HG03097 (cell line): ENCODE data around the gene ZNRF1.
"Not testable (repeated sequence)": the region's sequence is repeated elsewhere in the genome, so short reads cannot be mapped to it uniquely, and the experiment has no call there.

Experiments used
- ATAC-seq: cut with Tn5 transposase; IDR thresholded peaks from one replicate; pipeline ENCODE4 v1.9.1; 2021; ENCODE audit not compliant: unreplicated experiment, low FRiP score

Gene ZNRF1

DNA sequence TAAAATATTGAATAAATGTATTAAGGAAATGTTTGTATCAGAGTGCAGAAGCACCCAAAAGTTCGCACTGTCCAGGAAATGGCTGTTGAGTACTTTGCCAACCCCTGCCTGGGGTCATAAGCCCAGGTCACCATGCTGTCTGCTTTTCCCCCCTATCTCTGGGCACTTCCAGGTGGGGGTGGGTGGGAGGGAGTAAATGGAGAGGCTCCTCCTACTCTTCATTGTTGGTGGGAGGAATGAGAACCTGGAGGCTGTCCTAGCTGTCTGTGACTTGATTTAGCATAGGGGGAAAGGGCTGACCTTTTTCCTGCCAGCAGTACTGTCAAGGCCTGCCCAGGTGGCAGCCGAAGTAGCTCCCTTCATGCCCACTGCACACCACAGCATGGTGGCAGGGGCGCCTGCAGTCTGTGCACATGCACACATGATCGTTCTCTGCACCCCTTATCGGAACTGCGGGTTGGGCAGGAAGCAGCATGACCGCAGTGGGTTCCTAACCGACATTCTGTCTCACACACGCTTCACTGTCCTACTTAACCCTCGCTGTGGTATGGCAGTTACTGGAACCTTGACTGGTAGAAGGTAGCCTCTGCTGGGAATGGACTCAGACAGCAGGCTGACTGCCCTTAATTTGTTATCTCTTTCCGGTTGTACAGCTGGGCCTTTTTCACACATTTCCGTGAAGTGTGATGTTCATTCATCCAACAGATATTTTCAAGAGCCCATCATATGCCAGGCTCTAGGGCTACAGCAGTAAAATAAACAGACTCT, 76.3 kb downstream of the ZNRF1 start:
- peak; percentile 96 for ATAC-seq

DNA sequence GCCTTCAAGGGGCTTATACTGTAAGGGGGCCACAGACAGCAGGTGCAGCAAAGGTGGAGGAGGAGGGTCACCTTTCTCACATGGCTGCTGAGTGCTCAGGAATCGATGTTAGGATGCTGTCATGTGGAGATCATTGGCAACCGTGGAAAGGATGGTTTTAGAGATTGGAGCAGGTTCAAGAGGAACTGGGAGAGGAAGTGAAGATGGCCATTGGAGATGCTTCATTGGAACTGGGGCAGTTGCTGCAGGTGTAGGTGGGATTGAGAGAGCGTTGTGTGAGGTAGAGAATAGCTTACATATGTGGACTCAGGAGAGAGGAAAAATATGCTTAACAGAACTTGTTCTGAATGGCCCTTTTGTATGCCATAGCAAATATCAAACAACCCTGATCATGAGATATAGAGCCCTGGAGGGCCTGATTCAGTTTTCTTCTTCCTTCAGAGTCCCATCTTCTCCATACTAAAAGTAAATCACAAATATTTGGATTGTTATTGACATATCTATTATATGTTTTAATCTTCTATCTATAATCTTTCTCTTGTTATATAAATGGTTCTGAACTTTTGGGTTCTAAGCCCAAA, 77.0 kb downstream of the ZNRF1 start:
- peak; percentile 2 for ATAC-seq

DNA sequence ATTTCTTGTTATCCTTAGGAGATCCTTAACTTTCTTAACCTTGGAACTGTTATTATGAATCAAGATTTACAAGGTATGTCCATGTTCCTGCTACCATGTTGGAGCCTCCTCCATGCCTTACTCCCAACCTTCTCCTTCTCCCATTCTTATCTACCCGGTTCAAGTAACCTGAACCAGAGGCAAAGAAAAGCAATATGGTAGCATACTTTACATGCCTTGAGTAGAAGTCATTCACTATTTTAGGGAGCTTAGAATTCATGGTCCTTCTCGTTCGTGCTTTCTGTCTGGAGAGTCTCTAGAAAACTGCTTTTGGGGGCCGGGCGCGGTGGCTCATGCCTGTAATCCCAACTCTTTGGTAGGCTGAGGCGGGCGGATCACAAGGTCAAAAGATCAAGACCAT, 80.1 kb downstream of the ZNRF1 start:
- no peak for ATAC-seq

DNA sequence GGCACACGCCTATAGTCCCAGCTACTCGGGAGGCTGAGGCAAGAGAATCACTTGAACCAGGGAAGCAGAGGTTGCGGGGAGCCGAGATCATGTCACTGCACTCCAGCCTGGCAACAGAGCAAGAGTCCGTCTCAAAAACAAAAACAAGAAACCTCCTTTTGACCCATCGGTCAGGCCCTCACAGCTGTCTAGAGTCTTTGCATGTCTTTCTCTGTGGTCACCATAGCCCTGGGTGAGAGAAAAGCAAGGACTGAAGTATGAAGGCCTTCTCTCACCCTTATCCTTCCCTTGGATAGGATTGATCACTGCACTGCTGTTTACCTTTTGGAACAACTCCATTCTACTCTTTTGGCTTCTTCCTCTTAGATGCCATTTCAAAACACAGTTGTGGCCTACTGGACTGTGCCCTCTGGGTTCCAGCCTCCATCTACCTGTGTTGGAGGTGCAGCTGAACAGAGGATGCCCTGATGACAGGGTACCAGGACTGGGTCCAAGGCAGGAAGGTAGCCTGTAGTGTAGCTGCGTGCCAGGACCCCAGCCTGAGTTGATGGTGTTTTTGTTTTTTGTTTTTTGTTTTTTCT, 80.6 kb downstream of the ZNRF1 start:
- ATAC-seq = no peak

DNA sequence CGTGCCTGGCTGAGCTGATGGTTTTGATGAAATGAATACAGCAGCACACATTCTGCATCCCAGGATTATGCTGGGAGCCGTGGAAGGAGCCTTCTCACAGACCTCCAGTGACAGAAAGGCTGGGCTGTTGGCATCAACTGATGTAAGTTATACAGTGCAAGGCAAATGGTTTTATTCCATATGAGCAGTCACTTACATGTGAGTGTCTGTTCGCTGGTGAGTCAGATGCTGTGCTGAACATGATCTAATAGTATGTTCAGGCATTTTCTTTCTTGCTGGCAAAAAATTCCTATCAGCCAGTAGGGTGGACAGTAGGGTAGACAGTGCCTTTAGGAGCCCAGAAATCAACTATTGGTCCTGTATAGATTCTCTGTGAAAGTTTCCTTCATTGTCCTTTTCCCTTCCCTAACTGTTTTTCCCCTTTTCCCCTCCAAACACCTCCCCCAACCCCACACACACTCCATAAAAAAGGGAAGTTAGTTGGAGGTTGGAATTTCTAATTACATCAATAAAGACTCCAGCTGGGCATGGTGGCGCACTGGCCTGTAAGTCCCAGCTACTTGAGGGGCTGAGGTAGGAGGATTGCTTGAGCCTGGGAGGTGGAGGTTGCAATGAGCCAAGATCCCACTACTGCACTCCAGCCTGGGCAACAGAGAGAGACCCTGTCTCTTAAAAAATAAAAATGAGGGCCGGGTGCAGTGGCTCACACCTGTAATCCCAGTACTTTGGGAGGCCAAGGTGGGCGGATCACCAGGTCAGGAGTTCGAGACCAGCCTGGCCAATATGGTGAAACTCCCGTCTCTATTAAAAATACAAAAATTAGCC, 81.6 kb downstream of the ZNRF1 start:
- no peak for ATAC-seq

DNA sequence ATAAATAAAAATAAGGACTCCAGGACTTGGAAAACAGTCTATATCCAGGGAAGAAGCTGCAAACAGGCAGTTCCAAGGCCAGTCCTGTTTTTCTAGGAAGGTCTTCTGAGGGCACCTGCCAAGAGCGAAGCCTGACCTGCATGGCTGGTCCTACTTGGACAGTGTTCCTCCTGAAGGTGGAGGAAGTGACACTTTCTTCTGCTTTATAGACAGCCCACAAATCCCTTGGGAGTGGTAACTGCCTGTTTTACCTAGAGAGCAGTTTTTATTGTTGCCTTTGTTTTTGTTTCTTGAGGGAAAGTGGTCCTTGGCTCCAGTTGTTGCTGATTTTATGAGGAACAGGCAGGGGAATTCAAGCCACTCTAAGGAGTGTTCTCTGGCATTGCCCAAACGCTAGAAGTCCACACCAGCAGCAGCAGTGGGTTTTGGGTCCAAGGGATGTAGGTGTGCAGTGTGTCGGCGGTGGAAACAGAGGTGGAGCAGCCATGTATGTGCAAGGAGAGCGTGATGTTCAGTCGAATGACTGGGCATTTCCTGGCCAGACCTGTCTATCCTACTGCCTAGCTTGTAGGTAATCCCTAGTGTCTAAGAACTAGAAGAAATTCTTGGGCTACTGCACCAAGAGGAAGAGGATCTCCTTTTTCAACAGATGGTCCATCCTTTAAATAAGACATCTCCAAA, 82.5 kb downstream of the ZNRF1 start:
- ATAC-seq = no peak

DNA sequence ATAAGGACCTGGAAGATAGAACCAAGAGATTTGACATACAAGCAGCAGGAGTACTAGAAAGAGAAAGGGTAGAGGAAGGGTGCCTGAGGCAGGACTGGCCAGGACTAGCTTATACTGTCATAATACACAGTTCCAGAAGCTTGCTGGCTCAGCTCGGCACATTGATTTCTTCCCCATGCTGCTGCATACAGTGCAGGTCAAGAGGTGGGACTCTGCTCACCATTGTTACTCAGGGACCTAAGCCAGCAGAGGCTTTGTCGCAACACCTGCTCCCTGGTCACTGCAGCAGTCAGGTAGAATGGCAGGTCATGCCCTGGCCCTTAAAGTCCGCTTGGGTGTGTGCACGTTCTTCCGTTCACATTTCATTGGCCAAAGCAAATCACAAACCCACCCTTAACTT, 85.0 kb downstream of the ZNRF1 start:
- no peak for ATAC-seq

DNA sequence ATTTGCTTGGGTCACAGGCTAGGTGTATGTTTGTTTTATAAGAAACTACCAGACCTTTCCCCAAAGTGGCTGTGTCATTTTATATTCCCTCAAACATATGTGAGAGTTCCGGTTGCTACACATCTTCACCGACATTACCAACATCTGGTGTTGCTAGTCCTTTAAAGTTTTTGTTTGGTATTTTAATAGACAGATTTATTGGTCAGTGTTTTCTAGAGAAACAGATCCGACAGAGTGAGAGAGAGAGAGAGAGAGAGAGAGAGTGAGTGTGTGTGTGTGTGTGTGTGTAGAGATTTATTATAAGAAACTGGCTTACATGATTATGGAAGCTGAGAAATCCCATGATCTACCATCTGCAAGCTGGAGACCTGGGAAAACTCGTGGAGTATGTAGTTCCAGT, 86.7 kb downstream of the ZNRF1 start:
- ATAC-seq = no peak

DNA sequence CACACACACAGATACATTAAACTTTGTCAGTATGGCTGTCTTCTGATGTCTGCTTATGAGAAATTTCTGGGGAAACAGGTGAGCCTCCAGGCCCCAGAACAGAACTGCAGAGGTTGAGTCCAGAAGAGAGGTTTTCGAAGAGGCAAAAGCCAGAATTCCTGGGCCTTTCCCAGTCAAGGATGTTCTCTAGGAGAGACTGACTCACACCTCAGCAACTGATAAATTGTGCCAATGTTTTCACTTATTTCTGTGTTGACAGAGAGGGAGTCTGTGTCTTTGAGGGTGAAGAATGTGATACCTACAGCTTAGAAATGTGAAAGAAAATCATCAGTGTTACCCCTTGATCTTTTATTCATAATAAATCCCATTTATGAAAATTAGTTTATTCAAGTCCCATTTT, 87.5 kb downstream of the ZNRF1 start:
- no peak for ATAC-seq

DNA sequence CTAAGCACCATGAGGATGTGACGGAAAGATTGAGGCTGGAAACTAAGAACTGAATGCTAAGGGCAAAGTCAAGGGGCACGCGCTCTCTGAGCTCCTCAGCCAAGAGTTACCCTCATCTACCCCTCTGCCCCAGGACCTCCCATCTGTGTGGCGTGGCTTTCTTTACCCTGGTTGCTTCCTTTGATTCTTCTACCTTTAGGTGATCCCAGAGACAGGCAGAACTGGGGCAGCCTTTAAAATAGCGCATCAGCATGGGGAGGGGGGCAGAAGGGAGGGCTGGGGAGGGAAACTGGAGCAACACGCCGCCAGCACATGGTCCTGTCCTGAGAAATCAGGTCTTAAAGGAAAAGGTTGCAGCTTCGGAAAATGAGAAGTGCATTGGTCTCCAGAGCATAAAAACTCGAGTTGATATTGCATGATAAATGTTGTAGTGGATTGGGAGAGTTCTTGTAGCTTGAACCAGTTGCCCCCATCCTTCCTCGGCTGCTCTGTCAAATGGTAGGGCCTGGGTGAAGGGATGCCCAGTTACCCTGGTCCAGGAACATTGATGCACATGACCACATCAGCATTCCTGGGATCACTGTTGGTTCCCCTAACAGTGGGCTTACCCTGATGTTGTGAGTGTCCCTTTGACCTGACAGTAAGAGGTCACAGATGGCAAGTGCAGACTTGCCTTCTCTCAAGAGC, 88.0 kb downstream of the ZNRF1 start:
- ATAC-seq = no peak

DNA sequence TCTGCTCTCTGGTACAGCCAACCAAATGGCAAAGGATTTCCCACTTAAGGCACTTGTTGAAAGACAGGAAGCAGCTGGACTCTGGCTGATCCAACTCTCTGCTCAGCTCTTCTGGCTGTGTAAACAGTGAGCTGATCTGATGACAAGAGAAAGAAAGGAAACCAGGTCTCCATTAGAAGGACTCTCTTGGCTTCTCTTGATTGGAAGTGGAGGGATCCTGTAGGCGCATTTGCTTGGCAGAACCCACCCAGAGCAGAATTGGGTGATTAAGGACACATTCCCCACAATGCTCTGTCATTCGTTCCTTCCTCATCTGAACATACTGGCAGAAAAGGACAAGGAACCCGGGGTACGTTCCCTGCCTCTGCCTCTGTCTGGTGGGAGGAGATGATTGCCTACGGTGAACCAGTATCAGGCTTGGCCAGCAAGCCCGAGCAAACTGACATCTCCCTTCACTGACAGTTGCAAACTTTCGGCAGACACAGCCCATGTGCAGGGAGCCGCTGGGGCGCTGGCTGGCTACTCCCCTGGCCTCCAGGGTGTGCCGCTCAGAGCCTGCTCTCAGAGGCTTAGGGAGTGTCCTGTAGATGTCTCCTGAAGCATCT, 88.7 kb downstream of the ZNRF1 start:
- no peak for ATAC-seq

DNA sequence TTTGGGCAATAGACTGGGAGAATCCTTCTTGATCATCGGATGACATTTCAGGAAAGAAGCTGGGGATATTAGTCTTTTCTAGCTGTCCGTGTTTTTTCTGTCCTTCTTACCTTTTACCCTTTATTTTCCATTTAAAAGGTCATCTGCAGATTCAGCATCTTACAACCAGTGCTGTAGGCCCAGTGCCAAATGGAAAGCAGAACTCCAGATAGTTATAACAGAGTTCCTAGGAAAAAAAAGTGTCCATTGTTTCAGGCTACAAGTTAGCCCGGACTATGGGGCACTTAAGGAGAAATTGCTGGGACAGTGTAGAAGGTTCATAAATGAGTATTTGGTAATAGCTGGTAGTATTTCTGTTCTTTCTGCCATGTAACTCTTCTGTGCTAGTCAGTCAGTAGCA, 89.4 kb downstream of the ZNRF1 start:
- no peak for ATAC-seq

DNA sequence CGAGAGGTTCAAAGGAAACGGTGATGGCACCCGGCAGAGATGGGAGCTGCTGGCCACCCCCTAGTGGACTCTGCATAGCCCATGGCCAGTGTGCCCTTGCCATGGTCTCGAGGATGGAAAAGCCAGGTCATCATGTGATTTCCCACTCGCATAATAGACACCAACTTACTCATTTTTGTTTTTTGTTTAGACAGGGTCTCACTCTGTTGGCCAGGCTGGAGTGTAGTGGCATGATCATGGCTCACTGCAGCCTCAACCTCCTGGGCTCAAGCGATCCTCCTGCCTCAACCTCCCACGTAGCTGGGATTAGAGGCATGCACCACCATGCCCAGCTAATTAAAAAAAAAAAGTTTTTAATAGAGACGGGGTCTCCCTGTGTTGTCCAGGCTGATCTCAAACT, 90.1 kb downstream of the ZNRF1 start:
- no peak for ATAC-seq

DNA sequence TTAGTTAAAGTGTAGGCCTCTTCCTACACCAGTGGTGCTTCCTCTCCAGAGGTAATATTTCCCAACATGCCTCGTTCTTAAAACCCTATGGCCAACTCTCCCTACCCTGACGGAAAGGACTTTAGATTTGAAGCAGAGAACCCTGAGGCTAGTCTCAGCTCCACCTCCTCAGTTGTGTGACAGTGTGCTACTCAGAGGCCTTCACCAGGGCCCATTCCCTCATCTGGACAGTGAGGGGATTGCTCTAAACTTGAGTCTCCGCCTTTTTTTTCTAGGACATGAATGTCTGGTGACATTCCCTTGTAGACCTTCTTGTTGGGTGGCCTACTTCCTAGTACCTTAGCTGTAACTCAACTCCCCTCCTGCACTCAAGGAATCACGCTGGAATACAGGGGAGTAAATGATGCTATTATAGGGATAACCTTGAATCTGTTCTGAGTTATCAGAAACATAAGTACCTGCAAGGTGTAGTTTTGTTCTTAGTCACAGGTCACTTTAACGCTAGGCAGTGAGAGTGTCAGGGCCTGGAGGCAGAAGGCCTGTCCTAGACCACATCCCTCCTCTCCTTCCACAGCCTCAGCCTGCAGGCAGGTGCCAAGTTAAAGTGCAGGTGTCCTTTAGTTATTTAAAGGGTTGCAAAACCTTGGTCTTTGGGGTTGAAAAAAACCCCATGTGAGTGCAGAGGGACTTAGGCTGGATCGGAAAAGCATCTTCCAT, 90.8 kb downstream of the ZNRF1 start:
- no peak for ATAC-seq

DNA sequence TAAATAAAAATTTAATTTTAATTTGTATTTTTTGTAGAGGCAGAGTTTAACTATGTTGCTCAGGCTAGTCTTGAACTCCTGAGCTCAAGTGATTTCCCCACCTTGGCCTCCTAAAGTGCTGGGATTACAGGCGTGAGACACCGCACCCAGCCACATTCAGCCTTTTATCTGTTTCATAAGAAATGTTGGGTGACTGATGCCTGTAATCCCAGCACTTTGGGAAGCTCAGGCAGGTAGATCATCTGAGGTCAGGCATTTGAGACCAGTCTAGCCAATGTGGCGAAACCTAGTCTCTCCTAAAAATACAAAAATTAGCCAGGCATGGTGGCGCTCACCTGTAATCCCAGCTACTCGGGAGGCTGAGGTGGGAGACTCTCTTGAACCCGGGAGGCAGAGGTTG, 92.1 kb downstream of the ZNRF1 start:
- not testable (repeated sequence) for ATAC-seq

DNA sequence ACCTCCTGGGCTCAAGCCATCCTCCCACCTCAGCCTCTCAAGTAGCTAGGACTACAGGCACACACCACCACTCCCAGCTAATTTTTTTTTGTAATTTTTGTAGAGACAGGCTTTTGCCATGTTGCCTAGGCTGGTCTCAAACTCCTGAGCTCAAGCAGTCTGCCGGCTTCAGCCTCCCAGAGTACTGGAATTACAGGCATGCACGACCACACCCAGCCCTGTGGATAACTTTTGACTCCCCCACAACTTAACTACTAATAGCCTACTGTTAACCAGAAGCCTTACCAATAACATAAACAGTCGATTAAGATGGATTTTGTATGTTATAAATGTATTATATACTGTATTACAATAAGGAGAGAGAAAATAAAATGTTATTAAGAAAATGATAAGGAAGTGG, 92.8 kb downstream of the ZNRF1 start:
- not testable (repeated sequence) for ATAC-seq

DNA sequence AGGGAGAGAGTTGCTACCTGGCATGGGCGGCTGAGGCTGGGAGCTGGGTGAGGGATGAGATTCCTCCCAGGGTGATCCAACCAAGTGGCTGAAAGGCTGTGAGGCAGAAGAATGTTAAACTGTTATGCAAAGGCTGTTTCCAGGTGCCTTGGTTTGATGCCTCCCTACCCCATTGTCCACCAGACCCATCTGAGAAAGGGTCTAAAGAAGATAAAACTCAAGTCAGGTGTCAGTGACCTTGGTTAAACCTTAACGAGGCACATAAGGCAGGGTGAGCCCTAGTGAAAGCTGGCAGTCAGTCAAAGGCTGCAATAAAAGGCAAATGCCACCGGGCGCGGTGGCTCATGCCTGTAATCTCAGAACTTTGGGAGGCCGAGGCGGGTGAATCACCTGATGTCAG, 94.0 kb downstream of the ZNRF1 start:
- no peak for ATAC-seq

DNA sequence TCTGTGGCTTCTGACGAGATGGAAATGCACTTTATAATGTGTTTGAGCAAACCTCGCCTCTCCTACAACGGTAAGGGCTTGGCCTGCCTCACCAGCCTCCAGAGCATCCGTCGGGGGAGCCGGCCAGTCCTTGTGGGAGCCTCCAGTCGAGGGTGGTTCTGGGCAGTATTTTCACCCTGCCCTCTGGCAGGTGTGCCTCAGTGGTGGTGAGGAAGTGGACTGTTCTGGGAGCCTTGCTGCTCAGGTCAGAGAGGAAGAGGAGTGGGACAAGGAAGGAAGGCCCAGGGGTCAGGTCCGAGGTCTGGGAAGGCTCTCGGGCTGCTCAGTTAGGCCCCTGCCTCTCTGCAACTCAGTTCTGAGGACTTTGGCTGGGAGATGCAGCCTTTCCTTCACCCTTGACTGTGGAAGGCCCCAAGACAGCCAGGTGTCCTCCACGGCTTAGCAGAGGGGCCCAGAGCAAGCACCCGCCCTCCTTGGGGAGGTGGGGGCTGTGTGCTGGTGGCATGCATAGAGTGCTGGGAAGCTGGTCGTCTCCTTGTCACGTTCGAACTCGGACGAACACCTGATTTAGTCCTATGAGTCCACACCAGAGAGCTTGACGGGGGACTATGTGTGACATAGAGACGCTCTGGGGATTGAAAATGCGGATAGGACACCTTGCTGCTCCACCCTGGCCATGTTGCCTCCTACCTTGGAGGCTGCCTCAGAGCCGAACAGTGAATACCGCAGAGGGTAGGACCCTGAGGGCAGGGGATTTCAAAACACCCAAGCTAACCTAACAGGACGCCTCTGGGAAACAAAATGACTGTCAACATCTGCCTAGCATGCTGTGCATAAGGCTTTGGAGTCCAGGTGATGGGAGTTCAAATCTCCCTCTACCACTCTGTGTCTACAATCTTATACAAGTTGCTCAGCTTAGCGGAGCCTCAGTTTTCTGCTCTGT, 95.0 kb downstream of the ZNRF1 start:
- no peak for ATAC-seq
